CD4-positive, alpha-beta memory T cell (primary cell): ENCODE data around the gene TRHDE. TPM values are rescaled to one million over a fixed set of nuclear protein-coding genes. Genes with fewer than 3 reads are reported as not detected.

Source experiments
- CTCF ChIA-PET: fragments of 350-600 bp; sonication (Branson Sonifier 250); formaldehyde crosslinking; loops from one replicate; lab custom pipeline; 2021; ENCODE audit warnings: inconsistent platforms; ENCODE audit not compliant: partially characterized antibody; lab: Charles Lee
- POLR2A ChIA-PET: fragments of 350-600 bp; sonication (Branson Sonifier 250); formaldehyde crosslinking; loops from one replicate; lab custom pipeline; 2021; ENCODE audit not compliant: partially characterized antibody; lab: Charles Lee
- DNase-seq, 5 donors: peaks; one replicate each; pipeline versions ENCODE4 v3.0.0 to v3.0.0-alpha.2; 2020 to 2022; ENCODE audit warnings: mixed read lengths in 1 of 5
- H3K27ac ChIP-seq: one replicate; pipeline ENCODE4 v1.7.0; 2013; ENCODE audit warnings: low read depth, low read length
- H3K27me3 ChIP-seq: 2 replicates; pipeline ENCODE4 v1.7.0; 2013; ENCODE audit warnings: mild to moderate bottlenecking, low read length, moderate library complexity; ENCODE audit not compliant: insufficient read depth
- H3K36me3 ChIP-seq: 2 replicates; pipeline ENCODE4 v1.7.0; 2013; ENCODE audit warnings: mild to moderate bottlenecking, low read length, moderate library complexity; ENCODE audit not compliant: insufficient read depth
- H3K4me1 ChIP-seq: 2 replicates; pipeline ENCODE4 v1.7.0; 2013; ENCODE audit warnings: mild to moderate bottlenecking, low read length, moderate library complexity; ENCODE audit not compliant: insufficient read depth
- H3K4me3 ChIP-seq, 2 donors: one replicate each; pipeline ENCODE4 v1.7.0; 2013; ENCODE audit warnings: low read length in 2 of 2, mild to moderate bottlenecking in 1 of 2
- H3K9me3 ChIP-seq, 2 donors: one replicate each; pipeline ENCODE4 v1.7.0; 2013; ENCODE audit warnings: low read length in 2 of 2, control low read depth in 1 of 2; ENCODE audit not compliant: control insufficient read depth in 1 of 2
- H3K27ac Mint-ChIP-seq, 7 donors: one replicate each; pipeline ENCODE4 v1.8.0; 2020 to 2021; ENCODE audit warnings: mixed read lengths in 7 of 7, mild to moderate bottlenecking in 6 of 7, inconsistent platforms in 3 of 7, moderate library complexity in 3 of 7
- H3K27me3 Mint-ChIP-seq, 2 donors: one replicate each; pipeline ENCODE4 v1.8.0; 2020 to 2021; ENCODE audit warnings: mixed read lengths in 2 of 2
- H3K36me3 Mint-ChIP-seq, 2 donors: one replicate each; pipeline ENCODE4 v1.8.0; 2020 to 2021; ENCODE audit warnings: mixed read lengths in 2 of 2, inconsistent platforms in 1 of 2, mild to moderate bottlenecking in 1 of 2
- H3K4me1 Mint-ChIP-seq, 4 donors: one replicate each; pipeline ENCODE4 v1.8.0; 2020 to 2021; ENCODE audit warnings: mixed read lengths in 4 of 4, mild to moderate bottlenecking in 1 of 4
- H3K4me3 Mint-ChIP-seq, 8 donors: one replicate each; pipeline ENCODE4 v1.8.0; 2020 to 2021; ENCODE audit warnings: mixed read lengths in 8 of 8, mild to moderate bottlenecking in 7 of 8, moderate library complexity in 6 of 8, inconsistent platforms in 3 of 8
- H3K9me3 Mint-ChIP-seq, 8 donors: one replicate each; pipeline ENCODE4 v1.8.0; 2020 to 2021; ENCODE audit warnings: mixed read lengths in 8 of 8, mild to moderate bottlenecking in 5 of 8, inconsistent platforms in 3 of 8, moderate library complexity in 1 of 8
- intact Hi-C: fragments of 100-400 bp; cut with micrococcal nuclease; formaldehyde crosslinking; loops from one replicate; pipeline ENCODE4 v1.15.1; 2023
- polyA plus RNA-seq, 2 donors: library from polyadenylated mRNA; unstranded; fragments of 300-500 nt; fragmentation: Illumina TruSeq; gene quantifications; one replicate each; pipeline ENCODE4 v1.2.3, GENCODE V29; 2021
- total RNA-seq, 2 experiments: library from RNA; stranded (reverse); gene quantifications; one replicate each; pipeline ENCODE4 v1.2.3, GENCODE V29; 2021

Gene TRHDE
- total and polyA plus RNA-seq, 4 experiments from 2014 or later: not detected

GRCh38 chr12:72499244-72499643, 227.1 kb downstream of the TRHDE start:
- H3K27ac ChIP-seq: no peak overlapping the region
- intact Hi-C loops: no loop called here
- Mint-ChIP-seq H3K36me3 (no peaks in the 10 kb centered on the region), H3K4me1 (no peaks in the 10 kb centered on the region), H3K27me3 (no peaks in the 10 kb centered on the region), H3K27ac (no peak overlapping the region), H3K4me3 (no peak overlapping the region), H3K9me3 (peaks cover 0 to 11% (median 2%) of the 10 kb centered on the region in 8 donors)
- no peaks in the 10 kb centered on the region for H3K9me3 ChIP-seq
- POLR2A ChIA-PET: no interaction called here
- H3K4me1 ChIP-seq: no peaks in the 10 kb centered on the region
- no peaks in the 10 kb centered on the region for H3K36me3 ChIP-seq
- CTCF ChIA-PET: no interaction called here
- no peak for DNase-seq
- H3K4me3 ChIP-seq: no peak overlapping the region
- H3K27me3 ChIP-seq: no peaks in the 10 kb centered on the region

- no peaks in the 10 kb centered on the region for H3K27me3 ChIP-seq
- H3K9me3 ChIP-seq: no peaks in the 10 kb centered on the region
- no peak for DNase-seq
- Mint-ChIP-seq H3K4me1 (no peaks in the 10 kb centered on the region), H3K4me3 (no peak overlapping the region), H3K27ac (no peak overlapping the region), H3K36me3 (no peaks in the 10 kb centered on the region), H3K9me3 (peaks cover 0 to 7% (median 4%) of the 10 kb centered on the region in 8 donors), H3K27me3 (no peaks in the 10 kb centered on the region)
- CTCF ChIA-PET: no interaction called here
- H3K4me3 ChIP-seq: no peak overlapping the region
- intact Hi-C loops: no loop called here
- no peak overlapping the region for H3K27ac ChIP-seq
- H3K4me1 ChIP-seq: no peaks in the 10 kb centered on the region
- POLR2A ChIA-PET: no interaction called here
- no peaks in the 10 kb centered on the region for H3K36me3 ChIP-seq
These were observed 230.4 kb downstream of the TRHDE start for GRCh38 chr12:72502546-72502945.

GRCh38 chr12:72505227-72505626, 233.1 kb downstream of the TRHDE start:
- H3K36me3 Mint-ChIP-seq: no peaks in the 10 kb centered on the region
- no peak for DNase-seq
- ChIA-PET CTCF (no interaction called here), POLR2A (no interaction called here)
- no peaks in the 10 kb centered on the region for H3K27me3 Mint-ChIP-seq
- Histone ChIP-seq H3K4me1 (no peaks in the 10 kb centered on the region), H3K36me3 (no peaks in the 10 kb centered on the region), H3K4me3 (no peak overlapping the region), H3K27me3 (no peaks in the 10 kb centered on the region), H3K27ac (no peak overlapping the region), H3K9me3 (no peaks in the 10 kb centered on the region)
- H3K4me3 Mint-ChIP-seq: no peak overlapping the region
- intact Hi-C loops: no loop called here
- H3K4me1 Mint-ChIP-seq: no peaks in the 10 kb centered on the region
- no peak overlapping the region for H3K27ac Mint-ChIP-seq
- H3K9me3 Mint-ChIP-seq: peaks cover 0 to 10% (median 4%) of the 10 kb centered on the region in 8 donors

- no peaks in the 10 kb centered on the region for H3K36me3 Mint-ChIP-seq
- H3K4me1 Mint-ChIP-seq: no peaks in the 10 kb centered on the region
- H3K4me3 Mint-ChIP-seq: no peak overlapping the region
- no peaks in the 10 kb centered on the region for H3K36me3 ChIP-seq
- no peak overlapping the region for H3K27ac Mint-ChIP-seq
- no peaks in the 10 kb centered on the region for H3K27me3 ChIP-seq
- H3K4me1 ChIP-seq: no peaks in the 10 kb centered on the region
- ChIA-PET CTCF (no interaction called here), POLR2A (no interaction called here)
- no peaks in the 10 kb centered on the region for H3K9me3 ChIP-seq
- H3K27me3 Mint-ChIP-seq: no peaks in the 10 kb centered on the region
- H3K9me3 Mint-ChIP-seq: peaks cover 0 to 10% (median 0%) of the 10 kb centered on the region in 8 donors
- DNase-seq: no peak
- H3K4me3 ChIP-seq: no peak overlapping the region
- no peak overlapping the region for H3K27ac ChIP-seq
- intact Hi-C loops: no loop called here
These were observed 237.7 kb downstream of the TRHDE start for GRCh38 chr12:72509891-72510290.

GRCh38 chr12:72510772-72511171, 238.6 kb downstream of the TRHDE start:
- CTCF ChIA-PET: no interaction called here
- H3K27ac ChIP-seq: no peak overlapping the region
- Mint-ChIP-seq H3K36me3 (no peaks in the 10 kb centered on the region), H3K4me3 (no peak overlapping the region), H3K27me3 (no peaks in the 10 kb centered on the region), H3K4me1 (no peaks in the 10 kb centered on the region), H3K9me3 (peaks cover 0 to 10% (median 0%) of the 10 kb centered on the region in 8 donors), H3K27ac (no peak overlapping the region)
- DNase-seq: no peak
- H3K9me3 ChIP-seq: no peaks in the 10 kb centered on the region
- H3K4me1 ChIP-seq: no peaks in the 10 kb centered on the region
- H3K4me3 ChIP-seq: no peak overlapping the region
- no peaks in the 10 kb centered on the region for H3K36me3 ChIP-seq
- POLR2A ChIA-PET: no interaction called here
- intact Hi-C loops: no loop called here
- H3K27me3 ChIP-seq: no peaks in the 10 kb centered on the region

GRCh38 chr12:72511498-72511897, 239.3 kb downstream of the TRHDE start:
- CTCF ChIA-PET: no interaction called here
- H3K9me3 ChIP-seq: no peaks in the 10 kb centered on the region
- no peaks in the 10 kb centered on the region for H3K4me1 ChIP-seq
- H3K27ac ChIP-seq: no peak overlapping the region
- no peaks in the 10 kb centered on the region for H3K36me3 Mint-ChIP-seq
- intact Hi-C loops: no loop called here
- no peak overlapping the region for H3K27ac Mint-ChIP-seq
- no peaks in the 10 kb centered on the region for H3K36me3 ChIP-seq
- H3K4me1 Mint-ChIP-seq: no peaks in the 10 kb centered on the region
- no peaks in the 10 kb centered on the region for H3K27me3 ChIP-seq
- H3K27me3 Mint-ChIP-seq: no peaks in the 10 kb centered on the region
- peaks cover 0 to 8% (median 0%) of the 10 kb centered on the region in 8 donors for H3K9me3 Mint-ChIP-seq
- no peak overlapping the region for H3K4me3 ChIP-seq
- H3K4me3 Mint-ChIP-seq: no peak overlapping the region
- no peak for DNase-seq
- POLR2A ChIA-PET: no interaction called here

GRCh38 chr12:72511906-72512305, 239.7 kb downstream of the TRHDE start:
- ChIA-PET CTCF (no interaction called here), POLR2A (no interaction called here)
- Histone ChIP-seq H3K4me1 (no peaks in the 10 kb centered on the region), H3K27ac (no peak overlapping the region), H3K27me3 (no peaks in the 10 kb centered on the region), H3K4me3 (no peak overlapping the region), H3K36me3 (no peaks in the 10 kb centered on the region), H3K9me3 (no peaks in the 10 kb centered on the region)
- H3K36me3 Mint-ChIP-seq: no peaks in the 10 kb centered on the region
- intact Hi-C loops: no loop called here
- H3K4me3 Mint-ChIP-seq: no peak overlapping the region
- DNase-seq: no peak
- no peaks in the 10 kb centered on the region for H3K4me1 Mint-ChIP-seq
- H3K27ac Mint-ChIP-seq: no peak overlapping the region
- peaks cover 0 to 8% (median 0%) of the 10 kb centered on the region in 8 donors for H3K9me3 Mint-ChIP-seq
- H3K27me3 Mint-ChIP-seq: no peaks in the 10 kb centered on the region
